Osteocyte (in vitro differentiated cells): ENCODE measurements around the gene OTOF. TPM values are rescaled to one million over a fixed set of nuclear protein-coding genes. Genes with fewer than 3 reads are reported as not detected.

Experiments used
- DNase-seq: peaks from one replicate; pipeline ENCODE4 v3.0.0; 2021; ENCODE audit warnings: mixed read lengths; ENCODE audit not compliant: unreplicated experiment; ENCODE audit errors: extremely low spot score
- H3K27ac Mint-ChIP-seq: one replicate; pipeline ENCODE4 v1.8.0; 2021; ENCODE audit warnings: mild to moderate bottlenecking, mixed read lengths; ENCODE audit not compliant: unreplicated experiment
- H3K27me3 Mint-ChIP-seq: one replicate; pipeline ENCODE4 v1.8.0; 2021; ENCODE audit warnings: mixed read lengths; ENCODE audit not compliant: unreplicated experiment
- H3K36me3 Mint-ChIP-seq: one replicate; pipeline ENCODE4 v1.8.0; 2021; ENCODE audit warnings: mixed read lengths; ENCODE audit not compliant: unreplicated experiment
- H3K4me1 Mint-ChIP-seq: one replicate; pipeline ENCODE4 v1.8.0; 2021; ENCODE audit warnings: mixed read lengths; ENCODE audit not compliant: unreplicated experiment
- H3K4me3 Mint-ChIP-seq: one replicate; pipeline ENCODE4 v1.8.0; 2021; ENCODE audit warnings: mild to moderate bottlenecking, moderate library complexity, mixed read lengths; ENCODE audit not compliant: unreplicated experiment
- H3K9me3 Mint-ChIP-seq: one replicate; pipeline ENCODE4 v1.8.0; 2021; ENCODE audit warnings: mixed read lengths; ENCODE audit not compliant: unreplicated experiment
- total RNA-seq: library from RNA; stranded (reverse); gene quantifications from 2 replicates; pipeline ENCODE4 v1.2.1, GENCODE V29; 2021
- TF ChIP-seq, protein P1 (sequence below): fragments of 200-600 bp; sonication (generic); IDR thresholded peaks from 2 replicates; pipeline ENCODE4 v1.5.0; 2021; ENCODE audit warnings: antibody characterized with exemption, mild to moderate bottlenecking, moderate library complexity

The OTOF gene
- total RNA-seq, 1 donor from 2014 or later = not detected

DNA sequence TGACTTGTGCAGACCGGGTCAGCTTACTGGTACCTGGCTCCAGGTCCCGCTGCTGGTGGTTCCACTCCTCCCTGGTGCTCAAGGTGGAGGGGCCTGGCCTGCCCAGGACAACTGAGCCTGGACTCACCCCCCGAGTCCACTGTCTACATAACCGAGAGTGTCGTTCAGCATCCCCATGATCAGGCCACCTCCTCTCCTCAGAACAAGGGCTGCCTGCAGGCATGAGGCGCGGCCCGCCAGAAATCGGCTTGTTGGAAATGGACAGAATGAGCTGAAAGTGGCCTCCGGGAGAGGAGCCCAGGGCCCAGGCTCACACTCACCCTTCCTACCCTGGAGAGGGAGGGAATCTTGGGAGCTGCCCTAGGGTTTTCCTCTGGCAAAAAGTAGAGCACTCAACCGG lies 38.9 kb upstream of the OTOF start:
- Mint-ChIP-seq H3K27me3 (peaks cover 34% of the 10 kb centered on the region), H3K9me3 (no peaks in the 10 kb centered on the region), H3K36me3 (no peaks in the 10 kb centered on the region), H3K4me3 (no peak overlapping the region), H3K4me1 (no peaks in the 10 kb centered on the region), H3K27ac (no peak overlapping the region)
- TF ChIP-seq, protein P1, sequence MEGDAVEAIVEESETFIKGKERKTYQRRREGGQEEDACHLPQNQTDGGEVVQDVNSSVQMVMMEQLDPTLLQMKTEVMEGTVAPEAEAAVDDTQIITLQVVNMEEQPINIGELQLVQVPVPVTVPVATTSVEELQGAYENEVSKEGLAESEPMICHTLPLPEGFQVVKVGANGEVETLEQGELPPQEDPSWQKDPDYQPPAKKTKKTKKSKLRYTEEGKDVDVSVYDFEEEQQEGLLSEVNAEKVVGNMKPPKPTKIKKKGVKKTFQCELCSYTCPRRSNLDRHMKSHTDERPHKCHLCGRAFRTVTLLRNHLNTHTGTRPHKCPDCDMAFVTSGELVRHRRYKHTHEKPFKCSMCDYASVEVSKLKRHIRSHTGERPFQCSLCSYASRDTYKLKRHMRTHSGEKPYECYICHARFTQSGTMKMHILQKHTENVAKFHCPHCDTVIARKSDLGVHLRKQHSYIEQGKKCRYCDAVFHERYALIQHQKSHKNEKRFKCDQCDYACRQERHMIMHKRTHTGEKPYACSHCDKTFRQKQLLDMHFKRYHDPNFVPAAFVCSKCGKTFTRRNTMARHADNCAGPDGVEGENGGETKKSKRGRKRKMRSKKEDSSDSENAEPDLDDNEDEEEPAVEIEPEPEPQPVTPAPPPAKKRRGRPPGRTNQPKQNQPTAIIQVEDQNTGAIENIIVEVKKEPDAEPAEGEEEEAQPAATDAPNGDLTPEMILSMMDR = no peak
- DNase-seq = no peak

DNA sequence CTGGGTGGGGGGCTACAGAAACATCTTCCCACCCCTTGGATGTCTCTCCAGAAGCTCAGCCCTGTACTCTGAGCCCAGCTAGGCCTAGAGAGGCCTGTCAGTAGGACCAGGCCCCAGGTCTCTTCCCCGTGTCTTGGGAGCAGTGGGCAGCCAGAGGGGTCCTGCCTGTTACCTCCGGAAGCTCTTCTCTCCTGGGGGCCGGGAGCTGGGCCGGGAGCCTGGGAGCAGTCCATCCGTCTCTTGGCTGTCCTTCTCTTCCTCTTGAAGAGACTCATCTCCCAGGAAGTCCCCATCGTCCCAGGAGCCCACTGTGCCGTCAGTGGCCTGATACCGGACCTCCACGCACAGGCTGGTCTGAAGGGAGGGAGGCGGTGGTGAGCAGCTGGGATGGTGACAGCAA lies 38.3 kb upstream of the OTOF start:
- Mint-ChIP-seq H3K9me3 (no peaks in the 10 kb centered on the region), H3K36me3 (no peaks in the 10 kb centered on the region), H3K27ac (no peak overlapping the region), H3K27me3 (peaks cover 29% of the 10 kb centered on the region), H3K4me1 (no peaks in the 10 kb centered on the region), H3K4me3 (no peak overlapping the region)
- no peak for DNase-seq
- TF ChIP-seq, protein P1 = no peak

GRCh38 chr2:26515771-26516170 lies 37.8 kb upstream of the OTOF start:
- Mint-ChIP-seq H3K27me3 (peaks cover 26% of the 10 kb centered on the region), H3K4me1 (no peaks in the 10 kb centered on the region), H3K4me3 (no peak overlapping the region)

GRCh38 chr2:26514045-26514444 lies 36.1 kb upstream of the OTOF start:
- TF ChIP-seq, protein P1 = no peak
- H3K36me3 Mint-ChIP-seq = no peaks in the 10 kb centered on the region
- no peaks in the 10 kb centered on the region for H3K4me1 Mint-ChIP-seq
- DNase-seq = no peak
- no peak overlapping the region for H3K4me3 Mint-ChIP-seq
- H3K27ac Mint-ChIP-seq = no peak overlapping the region
- H3K9me3 Mint-ChIP-seq = no peaks in the 10 kb centered on the region
- H3K27me3 Mint-ChIP-seq = peaks cover 20% of the 10 kb centered on the region

More at GRCh38 chr2:26515771-26516170, 37.8 kb upstream of the OTOF start:
- no peak overlapping the region for H3K27ac Mint-ChIP-seq
- TF ChIP-seq, protein P1 = no peak
- DNase-seq = no peak
- H3K36me3 Mint-ChIP-seq = no peaks in the 10 kb centered on the region
- no peaks in the 10 kb centered on the region for H3K9me3 Mint-ChIP-seq

GRCh38 chr2:26513261-26513660 lies 35.3 kb upstream of the OTOF start:
- no peak for DNase-seq
- Mint-ChIP-seq H3K9me3 (no peaks in the 10 kb centered on the region), H3K27me3 (peaks cover 26% of the 10 kb centered on the region), H3K36me3 (no peaks in the 10 kb centered on the region), H3K27ac (no peak overlapping the region), H3K4me3 (no peak overlapping the region), H3K4me1 (no peaks in the 10 kb centered on the region)
- TF ChIP-seq, protein P1 = no peak
